Progenitor cell of endocrine pancreas (in vitro differentiated cells): Measurements from ENCODE around the gene TEDC1. TPM values are rescaled to one million over a fixed set of nuclear protein-coding genes. Genes with fewer than 3 reads are reported as not detected.

Experiments used
- DNase-seq: peaks from one replicate; pipeline ENCODE4 v3.0.0; 2021; ENCODE audit warnings: low spot score; ENCODE audit not compliant: unreplicated experiment
- H3K27ac Mint-ChIP-seq: 2 replicates; pipeline ENCODE4 v1.8.0; 2021; ENCODE audit warnings: mild to moderate bottlenecking, moderate library complexity, mixed read lengths
- H3K27me3 Mint-ChIP-seq: 2 replicates; pipeline ENCODE4 v1.8.0; 2021; ENCODE audit warnings: mixed read lengths
- H3K36me3 Mint-ChIP-seq: 2 replicates; pipeline ENCODE4 v1.8.0; 2022; ENCODE audit warnings: mixed read lengths; ENCODE audit not compliant: insufficient read depth
- H3K4me1 Mint-ChIP-seq: 2 replicates; pipeline ENCODE4 v1.8.0; 2021; ENCODE audit warnings: low read depth, mixed read lengths
- H3K4me3 Mint-ChIP-seq: 2 replicates; pipeline ENCODE4 v1.8.0; 2021; ENCODE audit warnings: low read depth, mild to moderate bottlenecking, moderate library complexity, mixed read lengths
- H3K9me3 Mint-ChIP-seq: 2 replicates; pipeline ENCODE4 v1.8.0; 2021; ENCODE audit warnings: low read depth, mixed read lengths
- CTCF ChIP-seq: fragments of 200-600 bp; sonication (generic); IDR thresholded peaks from one replicate; pipeline ENCODE4 v1.5.0; 2021; ENCODE audit warnings: antibody characterized with exemption, mild to moderate bottlenecking; ENCODE audit not compliant: unreplicated experiment
- total RNA-seq: library from RNA; stranded (reverse); gene quantifications from 2 replicates; pipeline ENCODE4 v1.2.1, GENCODE V29; 2021

The TEDC1 gene
- total RNA-seq, 1 donor from 2014 or later = 20.5 TPM

- Mint-ChIP-seq H3K4me1 (no peaks in the 10 kb centered on the region), H3K27ac (no peak overlapping the region), H3K36me3 (no peaks in the 10 kb centered on the region), H3K4me3 (no peak overlapping the region), H3K9me3 (no peaks in the 10 kb centered on the region), H3K27me3 (peaks cover 3% of the 10 kb centered on the region)
- DNase-seq = no peak
- no peak for TF ChIP-seq CTCF
Measured at GRCh38 chr14:105498430-105499255, 7.6 kb downstream of the TEDC1 start.

- Mint-ChIP-seq H3K36me3 (no peaks in the 10 kb centered on the region), H3K4me3 (no peak overlapping the region), H3K27me3 (peaks cover 3% of the 10 kb centered on the region), H3K4me1 (no peaks in the 10 kb centered on the region), H3K9me3 (no peaks in the 10 kb centered on the region), H3K27ac (no peak overlapping the region)
- DNase-seq = no peak
- TF ChIP-seq CTCF = no peak
Measured at GRCh38 chr14:105499256-105500035, 8.4 kb downstream of the TEDC1 start.

- Mint-ChIP-seq H3K27me3 (peaks cover 3% of the 10 kb centered on the region), H3K27ac (no peak overlapping the region), H3K4me1 (no peaks in the 10 kb centered on the region), H3K4me3 (no peak overlapping the region), H3K36me3 (no peaks in the 10 kb centered on the region), H3K9me3 (no peaks in the 10 kb centered on the region)
- TF ChIP-seq CTCF = no peak
- DNase-seq = no peak
Measured at GRCh38 chr14:105500036-105500725, 9.1 kb downstream of the TEDC1 start.

- no peak for TF ChIP-seq CTCF
- Mint-ChIP-seq H3K4me3 (no peak overlapping the region), H3K36me3 (no peaks in the 10 kb centered on the region), H3K9me3 (no peaks in the 10 kb centered on the region), H3K27ac (no peak overlapping the region), H3K27me3 (peaks cover 3% of the 10 kb centered on the region), H3K4me1 (no peaks in the 10 kb centered on the region)
- no peak for DNase-seq
Measured at GRCh38 chr14:105500726-105501101, 9.7 kb downstream of the TEDC1 start.
